HS-27A (cell line): ENCODE results near the gene RCL1.
"Not testable (repeated sequence)": the region's sequence is repeated elsewhere in the genome, so short reads cannot be mapped to it uniquely, and the experiment has no call there.

Experiments used
- DNase-seq: peaks from one replicate; pipeline ENCODE4 v3.0.0-alpha.2; 2012; ENCODE audit warnings: low read depth, missing footprints

Gene RCL1

DNA sequence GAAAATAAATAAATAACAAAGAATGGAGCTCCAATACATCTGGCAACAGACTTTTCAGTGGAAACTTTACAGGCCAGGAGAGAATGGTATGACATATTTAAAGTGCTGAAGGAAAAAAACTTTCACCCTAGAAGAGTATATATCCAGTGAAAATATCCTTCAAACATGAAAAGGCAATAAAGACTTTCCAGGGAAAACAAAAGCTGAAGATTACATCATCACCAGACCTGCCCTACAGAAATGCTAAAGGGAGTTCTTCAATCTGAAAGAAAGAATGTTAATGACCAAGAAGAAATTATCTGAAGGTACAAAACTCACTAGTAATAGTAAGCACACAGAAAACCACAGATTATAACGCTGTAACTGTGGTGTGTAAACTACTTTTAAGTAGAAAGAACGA lies 8.3 kb upstream of the RCL1 start:
- no peak for DNase-seq

DNA sequence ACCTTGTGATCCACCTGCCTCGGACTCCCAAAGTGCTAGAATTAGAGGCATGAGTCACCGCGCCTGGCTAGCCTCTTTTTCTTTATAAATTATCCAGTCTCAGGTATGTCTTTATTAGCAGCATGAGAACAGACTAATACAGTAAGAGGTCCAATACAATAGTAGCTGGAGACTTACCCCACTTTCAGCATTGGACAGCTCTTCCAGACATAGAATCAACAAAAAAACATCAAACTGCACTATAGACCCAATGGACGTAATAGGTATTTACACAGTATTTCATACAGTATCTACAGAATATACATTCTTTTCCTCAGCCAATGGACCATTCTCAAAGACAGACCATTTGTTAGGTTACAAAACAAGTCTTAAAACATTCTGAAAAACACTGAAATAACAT lies 6.1 kb upstream of the RCL1 start:
- DNase-seq: no peak

DNA sequence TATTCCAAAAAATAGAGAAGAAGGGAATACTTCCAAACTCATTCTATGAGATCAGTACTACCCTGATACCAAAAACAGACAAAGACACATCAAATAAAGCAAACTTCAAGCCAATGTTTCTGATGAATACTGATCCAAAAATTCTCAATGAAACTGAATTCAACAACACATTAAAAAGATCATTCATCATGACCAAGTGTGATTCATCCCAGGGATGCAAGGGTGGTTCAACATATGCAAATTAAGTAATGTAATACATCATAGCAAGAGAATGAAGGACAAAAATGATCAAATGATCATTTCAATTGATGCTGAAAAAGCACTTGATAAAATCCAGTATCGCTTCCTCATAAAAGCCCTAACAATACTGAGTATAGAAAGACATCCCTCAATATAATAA lies 4.9 kb upstream of the RCL1 start:
- no peak for DNase-seq

DNA sequence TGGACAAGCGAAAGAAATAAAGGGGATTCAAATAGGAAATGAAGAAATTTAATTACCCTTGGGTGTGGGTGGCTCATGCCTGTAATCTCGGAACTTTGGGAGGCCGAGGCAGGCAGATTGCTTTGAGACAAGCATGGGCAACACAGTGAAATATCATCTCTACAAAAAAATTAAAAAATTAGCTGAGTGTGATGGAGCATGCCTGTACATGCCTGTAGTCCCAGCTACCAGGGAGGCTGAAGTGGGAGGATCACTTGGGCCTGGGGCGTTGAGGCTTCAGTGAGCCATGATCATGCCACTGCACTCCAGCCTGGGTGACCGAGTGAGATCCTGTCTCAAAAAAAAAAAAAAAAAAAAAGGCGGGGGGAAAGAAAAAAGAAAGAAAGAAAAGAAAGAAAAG lies 4.0 kb upstream of the RCL1 start:
- no peak for DNase-seq

DNA sequence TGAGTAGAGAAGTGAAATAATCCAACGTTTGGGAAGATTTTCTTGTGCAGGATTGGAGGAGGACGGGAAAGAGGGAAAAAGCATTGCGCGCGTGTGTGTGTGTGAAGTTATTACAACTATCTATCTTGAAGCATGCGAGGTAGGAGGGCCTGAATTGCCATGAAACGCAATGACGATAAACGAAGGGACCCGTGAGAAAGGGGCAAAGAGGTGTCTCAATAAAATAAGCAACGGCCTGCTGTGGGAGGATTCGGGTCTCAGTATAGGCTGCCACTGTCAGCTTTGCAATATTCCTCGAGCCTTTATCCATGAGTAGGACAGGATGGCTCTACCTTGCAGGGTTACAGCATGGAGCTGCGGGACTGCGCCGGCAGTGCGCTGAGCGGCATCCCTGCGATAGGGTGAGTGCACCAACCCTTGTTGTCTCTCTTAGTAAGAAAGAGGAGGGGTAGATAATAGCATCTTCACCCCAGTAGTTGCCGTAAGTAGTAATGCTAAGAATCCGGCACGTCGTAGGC lies 631 bp upstream of the RCL1 start:
- no peak for DNase-seq

DNA sequence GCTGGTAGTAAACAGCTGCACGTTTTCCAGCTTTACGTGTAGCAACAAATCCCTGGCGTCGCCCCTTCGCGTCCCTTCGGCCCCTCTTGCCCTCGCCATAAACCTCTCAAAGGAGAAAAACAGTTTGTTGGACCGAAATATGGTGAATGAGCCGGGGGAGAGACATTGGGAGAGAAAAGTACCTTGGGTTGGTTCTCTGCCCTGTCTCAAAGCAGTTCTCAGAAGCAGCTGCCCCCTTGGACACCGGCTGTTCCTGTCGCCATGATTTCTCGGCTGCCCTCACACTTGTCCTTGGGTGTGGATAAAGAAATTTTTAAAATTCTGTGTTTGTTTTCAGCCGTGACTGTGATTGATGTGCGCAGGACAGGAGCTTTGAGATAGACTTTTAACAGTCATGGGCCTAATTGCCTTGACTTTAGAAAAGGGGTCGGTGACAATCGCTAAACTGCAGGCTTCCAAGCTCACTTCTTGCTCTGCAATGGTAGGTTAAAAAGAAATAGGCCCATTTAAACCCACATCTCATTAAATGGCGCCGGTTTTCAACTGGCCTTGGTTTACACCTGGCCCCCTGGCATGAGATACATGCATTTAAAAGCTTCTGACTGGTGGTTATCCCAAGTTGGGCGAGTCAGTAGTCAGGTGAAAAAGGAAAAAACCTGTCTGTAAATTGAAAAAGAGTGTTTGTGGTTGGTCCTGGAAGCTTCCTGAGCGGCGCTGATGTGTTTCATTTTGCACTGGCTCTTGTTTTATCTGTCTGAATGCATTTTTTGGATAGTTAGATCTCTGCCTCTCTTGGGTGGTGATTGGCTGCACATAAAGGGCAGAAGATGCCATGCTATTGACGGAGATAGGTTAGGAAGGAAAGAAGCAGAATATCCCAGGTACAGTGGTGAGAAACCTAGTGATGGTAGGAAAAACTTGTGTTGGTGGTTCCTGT lies 983 bp downstream of the RCL1 start:
- no peak for DNase-seq

DNA sequence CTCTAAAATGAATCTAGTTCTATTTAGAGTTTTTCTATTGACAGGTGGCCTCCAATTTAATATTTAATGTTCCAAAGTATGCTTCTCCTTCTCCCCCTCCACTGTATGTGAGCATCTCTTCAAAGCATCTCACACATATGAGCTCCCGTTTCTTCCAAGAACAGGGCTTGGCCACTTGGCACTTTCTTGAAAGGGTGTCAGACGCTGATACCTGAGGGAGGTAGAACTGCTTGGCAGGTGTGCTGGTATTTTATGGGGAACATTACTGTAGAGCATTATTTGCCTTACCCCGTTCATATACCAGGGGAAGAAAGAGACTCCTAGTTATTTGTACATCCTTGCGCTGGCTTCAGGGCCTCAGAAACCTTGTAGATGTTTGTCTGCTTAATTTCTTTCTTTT lies 1.9 kb downstream of the RCL1 start:
- DNase-seq: no peak

DNA sequence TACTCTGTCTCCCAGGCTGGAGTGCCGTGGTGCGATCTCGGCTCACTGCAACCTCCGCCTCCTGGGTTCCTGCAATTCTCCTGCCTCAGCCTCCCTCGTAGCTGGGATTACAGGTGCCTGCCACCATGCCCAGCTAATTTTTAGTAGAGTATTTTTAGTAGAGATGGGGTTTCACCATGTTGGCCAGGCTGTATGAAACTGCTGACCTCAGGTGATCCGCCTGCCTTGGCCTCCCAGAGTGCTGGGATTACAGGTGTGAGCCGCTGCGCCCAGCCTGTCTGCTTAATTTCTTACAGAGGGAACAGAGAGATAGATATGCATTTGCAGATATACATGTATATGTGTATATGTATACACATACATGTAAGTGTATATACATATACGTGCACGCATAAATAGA lies 2.4 kb downstream of the RCL1 start:
- not testable (repeated sequence) for DNase-seq

DNA sequence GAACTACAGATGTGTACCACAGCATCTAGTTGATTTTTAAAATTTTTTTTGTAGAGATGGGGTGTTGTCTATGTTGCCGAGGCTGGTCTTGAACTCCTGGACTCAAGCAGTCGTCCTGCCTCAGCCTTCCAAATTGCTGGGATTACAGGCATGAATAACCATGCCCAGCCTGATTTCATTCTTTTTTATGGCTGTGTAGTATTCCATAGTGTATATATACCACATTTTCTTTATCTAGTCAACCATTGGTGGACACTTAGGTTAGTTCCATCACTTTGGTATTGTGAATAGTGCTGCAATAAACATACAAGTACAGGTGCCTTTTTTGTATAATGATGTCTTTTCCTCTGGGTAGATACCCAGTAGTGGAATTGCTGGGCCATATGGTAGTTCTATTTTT lies 3.8 kb downstream of the RCL1 start:
- DNase-seq: no peak

DNA sequence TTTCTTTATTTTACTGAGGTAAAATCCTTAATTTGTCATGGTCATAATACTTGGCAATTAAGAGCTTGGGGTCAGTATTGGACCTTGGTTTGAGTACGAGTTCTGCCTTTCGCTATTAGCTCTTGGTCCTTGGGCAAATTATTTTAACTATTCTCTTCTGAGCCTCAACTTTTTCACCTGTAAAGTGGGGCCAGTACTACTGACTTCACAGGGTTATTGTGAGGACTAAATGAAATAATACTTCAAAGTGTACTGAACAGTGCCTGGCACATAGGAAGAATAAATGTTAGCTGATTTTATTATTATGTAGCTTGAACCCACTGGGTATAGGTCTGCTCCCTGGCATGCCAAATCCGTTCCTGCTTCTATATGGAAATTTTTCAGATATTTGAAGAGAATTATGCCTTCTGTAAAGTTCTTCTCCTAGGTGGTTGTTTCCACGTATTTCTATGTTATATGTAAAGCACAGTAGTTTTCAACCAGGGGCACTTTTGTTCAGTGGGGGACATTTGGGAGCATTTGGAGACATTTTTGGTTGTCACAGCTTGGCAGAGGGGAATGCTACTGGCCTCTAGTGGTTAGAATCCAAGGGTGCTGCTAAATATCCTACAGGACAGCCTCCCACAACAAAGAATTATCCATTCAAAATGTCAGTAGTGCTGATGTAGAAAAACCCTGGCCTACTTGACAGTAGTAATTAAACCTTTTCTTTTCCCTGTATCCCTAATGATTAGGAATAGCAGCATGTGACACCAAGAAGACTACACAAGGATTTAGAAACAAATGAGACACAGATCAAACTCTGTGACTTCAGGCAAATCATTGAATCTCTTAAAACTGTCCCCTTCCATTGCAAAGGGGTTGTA lies 4.5 kb downstream of the RCL1 start:
- no peak for DNase-seq

DNA sequence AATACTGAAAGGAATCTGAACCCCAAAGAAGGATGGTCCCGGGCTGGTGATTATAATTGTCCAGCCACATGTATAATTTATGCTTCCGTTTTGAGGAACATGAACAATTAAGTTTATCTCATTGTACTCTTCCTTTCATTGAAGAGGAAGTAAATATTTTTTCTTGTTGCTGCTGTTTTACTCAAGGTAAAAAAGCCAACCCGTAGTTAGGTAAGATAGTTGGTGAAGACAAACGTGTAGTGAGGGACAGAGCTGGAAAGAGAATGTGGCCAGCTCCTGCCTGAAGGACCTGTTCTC lies 5.1 kb downstream of the RCL1 start:
- no peak for DNase-seq

DNA sequence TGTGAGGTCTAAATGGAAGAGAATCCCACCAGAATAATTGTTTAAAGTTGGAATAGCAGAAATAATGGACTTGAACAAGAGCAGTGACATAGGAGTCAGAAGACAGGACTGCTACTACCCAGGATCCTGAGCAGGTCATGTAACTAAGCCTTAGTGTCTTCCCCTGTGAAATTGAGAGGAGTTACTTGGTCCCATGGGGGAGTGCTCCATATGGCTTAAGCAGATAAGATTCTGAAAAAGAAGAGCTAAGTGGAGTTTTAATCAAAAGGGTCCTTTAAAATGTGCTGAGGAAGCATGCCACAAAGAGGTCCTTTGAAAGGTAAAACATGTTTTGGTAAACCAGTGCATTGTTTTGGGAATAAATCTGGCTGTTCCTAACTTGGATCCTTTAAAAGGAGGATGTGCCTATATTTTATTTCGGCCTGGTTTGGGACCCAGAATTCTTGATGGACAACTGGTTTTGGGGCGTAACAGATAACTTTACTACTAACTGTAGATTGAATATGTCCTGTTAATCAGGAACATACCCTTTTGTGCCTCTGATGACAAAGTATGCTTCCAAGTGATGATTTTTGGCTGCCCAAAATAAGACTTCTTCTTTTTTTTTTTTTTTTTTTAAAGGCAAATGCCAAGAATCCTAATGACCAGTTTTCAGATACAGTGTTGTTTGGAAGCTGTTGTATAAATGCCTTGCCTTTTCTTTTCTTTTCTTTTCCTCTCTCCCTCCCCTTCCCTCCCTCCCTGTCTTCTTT lies 5.7 kb downstream of the RCL1 start:
- DNase-seq: no peak

DNA sequence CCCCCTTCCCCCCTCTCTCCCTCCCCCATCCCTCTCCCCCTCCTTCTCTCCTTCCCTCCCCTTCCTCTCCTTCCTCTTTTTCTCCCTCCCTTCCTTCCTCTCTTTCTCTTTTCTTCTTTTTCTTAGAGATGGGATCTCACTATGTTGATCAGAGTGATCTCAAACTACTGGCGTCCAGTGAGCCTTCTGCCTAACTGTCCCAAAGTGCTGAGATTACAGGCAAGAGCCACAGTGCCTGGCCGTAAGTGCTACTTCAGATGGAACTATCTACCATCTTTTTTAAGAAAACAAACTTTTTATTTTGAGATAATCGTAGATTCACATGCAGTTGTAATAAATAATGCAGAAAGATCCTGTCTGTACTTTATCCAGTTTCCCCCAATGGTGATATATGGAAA lies 6.3 kb downstream of the RCL1 start:
- DNase-seq: no peak

DNA sequence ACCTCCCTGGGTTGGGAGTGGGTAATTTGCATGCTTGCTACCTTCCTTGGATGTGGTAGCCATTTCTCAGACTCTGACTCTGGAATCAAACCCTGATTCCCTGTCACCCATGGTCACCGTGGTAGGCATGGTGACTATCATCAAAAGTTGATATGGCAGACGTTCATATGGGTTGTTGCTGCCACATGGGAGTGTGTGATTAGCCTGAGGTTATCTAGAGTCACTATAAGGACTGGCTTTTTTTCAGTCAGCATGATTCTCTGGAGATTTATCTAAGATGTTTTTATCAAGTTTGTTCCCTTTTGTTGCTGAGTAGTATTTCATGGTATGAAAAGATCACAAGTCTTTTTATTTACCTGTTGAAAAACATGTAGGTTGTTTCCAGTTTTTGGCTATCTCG lies 7.0 kb downstream of the RCL1 start:
- DNase-seq: no peak

DNA sequence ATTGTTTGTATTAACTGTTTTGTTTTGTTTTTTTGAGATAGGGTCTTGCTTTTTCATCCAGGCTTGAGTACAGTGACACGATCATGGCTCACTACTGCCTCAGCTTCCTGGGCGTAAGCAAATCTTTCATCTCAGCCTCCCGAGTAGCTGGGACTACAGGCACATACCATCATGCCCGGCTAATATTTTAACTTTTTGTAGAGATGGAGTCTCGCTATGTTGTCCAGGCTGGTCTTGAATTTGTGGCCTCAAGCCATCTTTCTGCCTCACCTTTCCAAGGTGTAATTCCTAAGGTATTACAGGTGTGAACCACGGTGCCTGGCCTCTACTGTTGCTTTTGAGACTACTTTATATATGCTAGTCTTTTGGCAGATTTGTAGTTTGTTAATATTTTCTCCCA lies 8.4 kb downstream of the RCL1 start:
- no peak for DNase-seq

DNA sequence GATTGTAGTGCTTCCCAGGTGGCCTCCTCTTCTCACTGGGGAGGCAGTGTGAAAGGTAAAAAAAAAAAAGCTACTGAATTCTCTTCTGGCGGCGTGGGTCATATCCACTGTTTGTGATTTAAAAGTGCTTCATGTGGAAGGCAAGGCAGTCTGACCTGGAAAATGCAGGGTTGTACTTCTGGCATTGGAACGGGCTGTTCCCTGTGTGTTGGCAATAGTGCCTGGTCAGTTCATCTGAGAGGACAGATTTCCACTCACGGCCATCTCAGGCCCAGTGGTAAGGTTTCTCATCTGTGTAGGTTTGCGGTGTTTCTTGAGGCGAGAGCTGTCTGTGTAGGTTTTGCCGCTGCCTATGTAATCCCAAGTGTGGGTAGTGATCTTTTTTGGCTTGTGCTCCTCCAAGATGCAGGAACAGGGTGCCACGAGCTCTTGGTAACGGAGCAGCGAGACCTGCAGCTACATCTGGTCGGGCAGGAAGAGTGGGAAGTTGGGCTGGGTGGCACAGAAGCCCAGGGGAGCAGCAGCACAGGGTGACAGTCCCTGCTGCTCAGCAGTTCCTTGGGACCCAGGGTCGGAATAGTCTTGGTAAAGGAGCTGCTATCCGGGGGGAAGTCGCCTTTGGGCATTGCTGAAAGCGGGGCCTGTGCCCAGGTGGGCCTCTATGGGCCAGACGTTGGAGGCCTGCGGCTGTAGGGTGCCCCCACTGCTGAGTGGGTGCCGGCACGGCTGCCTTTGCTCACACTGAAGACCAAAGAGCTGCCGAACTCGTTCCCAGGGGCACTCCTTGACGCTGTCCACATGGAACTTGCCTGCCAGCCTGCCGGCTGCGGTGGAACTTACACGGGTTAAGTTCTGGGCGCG lies 11.2 kb downstream of the RCL1 start:
- no peak for DNase-seq

DNA sequence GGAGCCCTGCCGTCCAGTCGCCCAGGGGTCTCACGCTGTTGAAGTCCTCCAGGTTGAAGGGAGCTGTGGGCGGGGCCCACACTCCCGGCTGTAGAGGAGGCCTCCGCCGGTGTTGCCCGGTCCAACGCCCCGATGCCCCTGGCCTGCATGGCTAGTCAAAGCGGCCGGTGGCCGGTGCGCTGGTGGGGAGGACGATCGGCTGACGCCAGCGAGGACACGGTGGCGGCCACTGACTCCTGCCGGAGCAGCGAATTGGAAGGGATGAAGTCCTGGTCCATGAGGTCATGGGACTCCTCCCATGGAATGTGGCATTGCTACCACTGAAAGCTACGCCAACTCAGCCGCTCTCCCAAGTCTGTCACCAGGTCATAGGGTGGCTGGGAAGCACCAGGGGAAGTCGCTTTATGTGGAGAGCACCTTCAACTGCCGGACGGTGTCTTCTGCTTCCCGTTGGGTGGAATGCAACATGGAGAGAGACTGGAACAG lies 11.8 kb downstream of the RCL1 start:
- no peak for DNase-seq

DNA sequence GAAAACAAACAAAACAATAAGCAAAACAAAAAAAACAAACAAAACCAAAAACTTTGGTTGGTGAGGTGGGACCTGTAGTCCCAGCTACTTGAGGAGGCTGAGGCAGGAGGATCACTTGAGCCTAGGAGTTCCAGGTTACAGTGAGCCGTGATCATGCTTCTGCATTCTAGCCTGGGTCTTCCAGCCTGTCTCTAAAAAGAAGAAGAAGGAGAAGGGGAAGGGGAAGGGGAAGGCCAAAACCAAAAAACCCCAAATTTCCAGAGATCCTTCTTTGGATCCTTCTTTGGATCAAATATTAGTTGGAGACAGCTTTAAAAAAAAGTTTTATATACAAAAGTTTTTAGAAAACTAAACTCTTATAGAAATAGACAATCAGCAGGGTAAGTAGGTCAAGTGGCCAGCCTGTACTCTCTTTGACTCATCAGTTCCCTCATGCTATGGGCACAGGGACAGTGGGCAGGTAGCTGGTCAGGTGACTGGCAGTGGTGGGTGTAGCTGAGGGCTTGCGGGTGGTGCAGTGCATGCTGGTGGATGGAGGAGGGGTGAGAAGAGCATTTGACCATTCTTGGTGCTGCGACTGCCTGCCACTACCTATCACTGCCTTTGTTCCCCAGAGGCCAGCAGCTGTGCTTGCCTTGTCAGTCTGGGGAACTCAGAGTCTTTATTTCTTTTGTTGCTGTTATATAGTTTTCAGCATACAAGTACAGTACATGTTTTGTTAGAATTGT lies 12.6 kb downstream of the RCL1 start:
- DNase-seq: no peak

DNA sequence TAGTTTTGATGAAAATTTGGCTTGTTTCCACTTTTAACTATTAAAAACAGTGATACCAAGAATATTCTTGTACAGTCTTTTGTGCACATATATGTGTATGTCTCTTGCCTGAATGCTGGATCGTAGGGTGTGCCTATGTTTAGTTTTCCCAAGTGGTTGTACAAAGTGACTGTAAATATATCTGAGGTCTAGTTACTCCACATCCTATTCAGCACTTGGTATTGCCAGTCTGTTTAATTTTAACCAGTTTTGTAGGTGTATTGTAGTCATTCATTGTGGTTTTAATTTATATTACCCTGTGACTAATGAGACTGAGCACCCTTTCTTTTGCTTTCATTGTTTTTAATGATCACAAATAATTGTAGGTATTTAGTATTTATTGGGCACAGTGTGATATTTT lies 17.8 kb downstream of the RCL1 start:
- no peak for DNase-seq

DNA sequence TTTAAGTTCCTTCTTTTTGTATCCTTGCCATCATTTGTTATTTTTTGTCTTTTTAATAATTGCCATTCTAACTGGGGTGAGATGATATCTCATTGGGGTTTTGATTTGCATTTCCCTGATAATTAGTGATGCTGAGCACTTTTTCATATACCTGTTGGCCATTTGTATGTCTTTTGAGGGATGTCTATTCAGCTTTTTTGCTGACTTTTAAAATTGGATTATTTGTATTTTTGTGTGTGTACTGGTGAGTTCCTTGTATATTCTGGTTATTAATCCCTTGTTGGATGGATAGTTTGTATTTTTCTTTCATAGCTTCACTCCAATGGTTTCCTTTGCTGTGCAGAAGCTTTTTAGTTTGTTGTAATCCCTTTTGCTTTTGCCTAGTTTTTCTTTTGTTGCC lies 19.1 kb downstream of the RCL1 start:
- DNase-seq: no peak

DNA sequence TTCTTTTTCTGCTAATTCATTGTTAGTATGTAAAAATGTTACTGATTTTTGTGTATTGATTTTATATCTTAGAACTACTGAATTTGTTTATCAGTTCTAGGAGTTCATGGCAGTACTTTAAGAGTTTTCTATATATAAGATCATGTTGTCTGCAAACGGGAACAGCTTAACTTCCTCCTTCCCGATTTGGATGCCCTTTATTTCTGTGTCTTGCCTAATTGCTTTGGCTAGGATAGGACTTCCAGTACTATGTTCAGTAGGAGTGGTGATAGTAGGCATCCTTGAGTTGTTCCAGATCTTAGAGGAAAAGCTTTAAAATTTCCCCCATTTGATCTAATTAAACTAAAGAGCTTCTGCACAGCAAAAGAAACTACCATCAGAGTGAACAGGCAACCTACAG lies 20.1 kb downstream of the RCL1 start:
- no peak for DNase-seq
